Glomerular endothelial cell (primary cell): ENCODE results near the gene CCT4. TPM values are rescaled to one million over a fixed set of nuclear protein-coding genes. Genes with fewer than 3 reads are reported as not detected.
"Not testable (repeated sequence)": the region's sequence is repeated elsewhere in the genome, so short reads cannot be mapped to it uniquely, and the experiment has no call there.

ENCODE experiments used
- DNase-seq: peaks from one replicate; pipeline ENCODE4 v3.0.0-alpha.2; 2011; ENCODE audit warnings: low read depth, low spot score; ENCODE audit errors: extremely low read depth
- total RNA-seq: library from RNA; depleted of rRNA; stranded (reverse); fragments of >200 nt; gene quantifications from 2 replicates; pipeline ENCODE4 v1.2.3, GENCODE V29; 2015

CCT4 gene
- total RNA-seq = 122 and 143 TPM in 2 replicates

- no peak for DNase-seq
Observed at GRCh38 chr2:61888267-61889055, at the start of gene CCT4. CCT4 (minus strand) TSS chr2:61888656; CDS start chr2:61888507, 149 bp downstream.

- no peak for DNase-seq
Observed at GRCh38 chr2:61937886-61938285, 49.4 kb upstream of the CCT4 start.

- no peak for DNase-seq
Observed at GRCh38 chr2:61937098-61937497, 48.6 kb upstream of the CCT4 start.

GRCh38 chr2:61928826-61929461, 40.5 kb upstream of the CCT4 start:
- no peak for DNase-seq

- DNase-seq = no peak
Observed at GRCh38 chr2:61926531-61927477, 38.3 kb upstream of the CCT4 start.

GRCh38 chr2:61924895-61925663, 36.6 kb upstream of the CCT4 start:
- no peak for DNase-seq

- no peak for DNase-seq
Observed at GRCh38 chr2:61922714-61923113, 34.3 kb upstream of the CCT4 start.

GRCh38 chr2:61920548-61920947, 32.1 kb upstream of the CCT4 start:
- no peak for DNase-seq

- DNase-seq = not testable (repeated sequence)
Observed at GRCh38 chr2:61914794-61915193, 26.3 kb upstream of the CCT4 start.

GRCh38 chr2:61911510-61911909, 23.1 kb upstream of the CCT4 start:
- DNase-seq = no peak

- no peak for DNase-seq
Observed at GRCh38 chr2:61910603-61911002, 22.1 kb upstream of the CCT4 start.

GRCh38 chr2:61909116-61909515, 20.7 kb upstream of the CCT4 start:
- no peak for DNase-seq

GRCh38 chr2:61906186-61906470, 17.7 kb upstream of the CCT4 start:
- DNase-seq = no peak

- no peak for DNase-seq
Observed at GRCh38 chr2:61905372-61906185, 17.1 kb upstream of the CCT4 start, which contains the start of gene COMMD1. COMMD1 (plus strand) TSS chr2:61905674; CDS start chr2:61905679, 5 bp downstream.

- no peak for DNase-seq
Observed at GRCh38 chr2:61900281-61900680, 11.8 kb upstream of the CCT4 start.

- DNase-seq = no peak
Observed at GRCh38 chr2:61898810-61899209, 10.4 kb upstream of the CCT4 start.

- DNase-seq = no peak
Observed at GRCh38 chr2:61887717-61888266, 664 bp downstream of the CCT4 start.

GRCh38 chr2:61885896-61886603, 2.4 kb downstream of the CCT4 start:
- no peak for DNase-seq

GRCh38 chr2:61882850-61883249, 5.6 kb downstream of the CCT4 start:
- no peak for DNase-seq
